GM13976 (cell line): ENCODE measurements around the gene ATXN7L1.

Experiments
- DNase-seq: peaks from one replicate; pipeline ENCODE4 v3.0.0; 2012; ENCODE audit warnings: low spot score
- CTCF ChIP-seq: IDR thresholded peaks from 2 replicates; pipeline ENCODE4 v1.5.1; 2012; ENCODE audit warnings: borderline replicate concordance, mild to moderate bottlenecking; ENCODE audit not compliant: insufficient read depth; ENCODE audit errors: extremely low read depth, missing control alignments, control extremely low read depth
- in situ Hi-C: fragments of 300-500 bp; cut with MboI; formaldehyde crosslinking; loops from one replicate; pipeline ENCODE4 v1.12.0; 2022; ENCODE audit warnings: low sequenced_read_pairs, mixed read lengths, inconsistent platforms; ENCODE audit not compliant: unreplicated experiment

ATXN7L1 gene

GRCh38 chr7:105839266-105839665 is 37.1 kb downstream of the ATXN7L1 start:
- DNase-seq: no peak
- in situ Hi-C loops: no loop called here
- TF ChIP-seq CTCF: no peak

GRCh38 chr7:105838627-105839231 is 37.7 kb downstream of the ATXN7L1 start:
- in situ Hi-C loops: no loop called here
- DNase-seq: no peak
- TF ChIP-seq CTCF: no peak

- no peak for DNase-seq
- in situ Hi-C loops: no loop called here
Observed at GRCh38 chr7:105837765-105838626, 38.4 kb downstream of the ATXN7L1 start.

GRCh38 chr7:105835441-105835840 is 41.0 kb downstream of the ATXN7L1 start:
- TF ChIP-seq CTCF: no peak
- in situ Hi-C loops: no loop called here
- DNase-seq: no peak

More at GRCh38 chr7:105837765-105838626, 38.4 kb downstream of the ATXN7L1 start:
- no peak for TF ChIP-seq CTCF

GRCh38 chr7:105831824-105832535 is 44.4 kb downstream of the ATXN7L1 start:
- in situ Hi-C loops: no loop called here
- no peak for DNase-seq
- TF ChIP-seq CTCF: no peak

GRCh38 chr7:105831302-105831620 is 45.1 kb downstream of the ATXN7L1 start:
- no peak for TF ChIP-seq CTCF
- in situ Hi-C loops: no loop called here
- DNase-seq: no peak
